ENCODE measurements around the gene CDC37L1. TPM values are rescaled to one million over a fixed set of nuclear protein-coding genes. Genes with fewer than 3 reads are reported as not detected.
A peak's percentile ranks its signal among the peaks of the same experiment; 100 is the strongest.
"Not testable (repeated sequence)": the region's sequence is repeated elsewhere in the genome, so short reads cannot be mapped to it uniquely, and the experiment has no call there.

Gene CDC37L1
- 10 to 100 TPM; 13.7 to 14.5 TPM for total RNA-seq

- peak; percentile 99 for DNase-seq
- H3K27ac Mint-ChIP-seq, result no peak within 1 kb of the TSS
- H3K27me3 Mint-ChIP-seq (ENCODE audit: low read depth), result no peaks in the 10 kb centered on the region
- intact Hi-C loops (cut with micrococcal nuclease), result loop anchor here (1.0 to 10.0 kb wide), 14 partner anchors 8 to 1328 kb away; partner anchors contain the start of genes AK3, JAK2, PLGRKT and PLPP6
- H3K4me3 Mint-ChIP-seq, result no peak within 1 kb of the TSS
- no peaks in the 10 kb centered on the region for H3K9me3 Mint-ChIP-seq
- H3K4me1 Mint-ChIP-seq (ENCODE audit: low read depth), result peaks cover 17% of the 10 kb centered on the region
- CTCF ChIA-PET, result interaction anchor here (0.7 to 1.1 kb wide), 3 partner anchors 23 to 63 kb away, joined by 3 to 7 read pairs (median 5); partner anchors contain the start of gene AK3
- peaks cover 6% of the 10 kb centered on the region for H3K36me3 Mint-ChIP-seq (ENCODE audit: low read depth)
These were observed at the start of gene CDC37L1 for GRCh38 chr9:4679268-4680172. Gene CDC37L1, plus strand, starts transcription at chr9:4679569. Its CDS starts 199 bp downstream, at chr9:4679768.

GRCh38 chr9:4630836-4631235 is 48.5 kb upstream of the CDC37L1 start:
- intact Hi-C loops (cut with micrococcal nuclease), result no loop called here
- DNase-seq, result no peak
- Mint-ChIP-seq H3K4me1 (ENCODE audit: low read depth) (no peaks in the 10 kb centered on the region), H3K4me3 (no peak overlapping the region), H3K27me3 (ENCODE audit: low read depth) (no peaks in the 10 kb centered on the region), H3K36me3 (ENCODE audit: low read depth) (no peaks in the 10 kb centered on the region), H3K27ac (no peak overlapping the region), H3K9me3 (no peaks in the 10 kb centered on the region)
- CTCF ChIA-PET, result interaction anchor here (1.1 kb wide), 1 partner anchor 26 kb away, joined by 3 read pairs; no protein-coding TSS in a partner anchor

- Mint-ChIP-seq H3K27ac (no peak overlapping the region), H3K4me1 (ENCODE audit: low read depth) (no peaks in the 10 kb centered on the region), H3K27me3 (ENCODE audit: low read depth) (no peaks in the 10 kb centered on the region), H3K4me3 (no peak overlapping the region), H3K9me3 (no peaks in the 10 kb centered on the region), H3K36me3 (ENCODE audit: low read depth) (no peaks in the 10 kb centered on the region)
- DNase-seq, result no peak
- CTCF ChIA-PET, result interaction anchor here (0.7 to 2.0 kb wide), 5 partner anchors 34 to 324 kb away, joined by 3 to 14 read pairs (median 10); no protein-coding TSS in a partner anchor
- intact Hi-C loops (cut with micrococcal nuclease), result no loop called here
These were observed 40.4 kb upstream of the CDC37L1 start for GRCh38 chr9:4638968-4639367.

- no peak for DNase-seq
- H3K4me3 Mint-ChIP-seq, result no peak overlapping the region
- no peak overlapping the region for H3K27ac Mint-ChIP-seq
- H3K36me3 Mint-ChIP-seq (ENCODE audit: low read depth), result no peaks in the 10 kb centered on the region
- H3K9me3 Mint-ChIP-seq, result no peaks in the 10 kb centered on the region
- CTCF ChIA-PET, result interaction anchor here (0.7 to 2.0 kb wide), 6 partner anchors 35 to 325 kb away, joined by 3 to 14 read pairs (median 10); no protein-coding TSS in a partner anchor
- intact Hi-C loops (cut with micrococcal nuclease), result no loop called here
- no peaks in the 10 kb centered on the region for H3K4me1 Mint-ChIP-seq (ENCODE audit: low read depth)
- H3K27me3 Mint-ChIP-seq (ENCODE audit: low read depth), result no peaks in the 10 kb centered on the region
These were observed 39.9 kb upstream of the CDC37L1 start for GRCh38 chr9:4639420-4639819.

GRCh38 chr9:4640027-4640426 is 39.3 kb upstream of the CDC37L1 start:
- no peak overlapping the region for H3K27ac Mint-ChIP-seq
- intact Hi-C loops (cut with micrococcal nuclease), result loop anchor here (1.0 to 2.0 kb wide), 4 partner anchors 36 to 325 kb away; partner anchors contain the start of gene SLC1A1
- CTCF ChIA-PET, result interaction anchor here (0.6 to 2.0 kb wide), 12 partner anchors 14 to 325 kb away, joined by 3 to 14 read pairs (median 4); no protein-coding TSS in a partner anchor

GRCh38 chr9:4642351-4642750 is 37.0 kb upstream of the CDC37L1 start:
- Mint-ChIP-seq H3K27ac (no peak overlapping the region), H3K36me3 (ENCODE audit: low read depth) (no peaks in the 10 kb centered on the region), H3K4me1 (ENCODE audit: low read depth) (peaks cover 2% of the 10 kb centered on the region), H3K4me3 (no peak overlapping the region), H3K27me3 (ENCODE audit: low read depth) (no peaks in the 10 kb centered on the region), H3K9me3 (no peaks in the 10 kb centered on the region)
- CTCF ChIA-PET, result no interaction called here
- intact Hi-C loops (cut with micrococcal nuclease), result no loop called here
- DNase-seq, result no peak

More at GRCh38 chr9:4640027-4640426, 39.3 kb upstream of the CDC37L1 start:
- H3K4me3 Mint-ChIP-seq, result no peak overlapping the region
- no peaks in the 10 kb centered on the region for H3K36me3 Mint-ChIP-seq (ENCODE audit: low read depth)
- no peaks in the 10 kb centered on the region for H3K27me3 Mint-ChIP-seq (ENCODE audit: low read depth)
- peaks cover 2% of the 10 kb centered on the region for H3K4me1 Mint-ChIP-seq (ENCODE audit: low read depth)
- peak; percentile 76 for DNase-seq
- H3K9me3 Mint-ChIP-seq, result no peaks in the 10 kb centered on the region

- Mint-ChIP-seq H3K27ac (no peak overlapping the region), H3K27me3 (ENCODE audit: low read depth) (no peaks in the 10 kb centered on the region), H3K9me3 (no peaks in the 10 kb centered on the region), H3K4me1 (ENCODE audit: low read depth) (peaks cover 2% of the 10 kb centered on the region), H3K4me3 (no peak overlapping the region), H3K36me3 (ENCODE audit: low read depth) (no peaks in the 10 kb centered on the region)
- no peak for DNase-seq
- CTCF ChIA-PET, result no interaction called here
- intact Hi-C loops (cut with micrococcal nuclease), result no loop called here
These were observed 25.3 kb upstream of the CDC37L1 start for GRCh38 chr9:4654084-4654483.

GRCh38 chr9:4654538-4654937 is 24.8 kb upstream of the CDC37L1 start:
- intact Hi-C loops (cut with micrococcal nuclease), result no loop called here
- no peak overlapping the region for H3K27ac Mint-ChIP-seq
- peaks cover 2% of the 10 kb centered on the region for H3K4me1 Mint-ChIP-seq (ENCODE audit: low read depth)
- H3K36me3 Mint-ChIP-seq (ENCODE audit: low read depth), result no peaks in the 10 kb centered on the region
- no peak for DNase-seq
- H3K27me3 Mint-ChIP-seq (ENCODE audit: low read depth), result no peaks in the 10 kb centered on the region
- no peaks in the 10 kb centered on the region for H3K9me3 Mint-ChIP-seq
- CTCF ChIA-PET, result no interaction called here
- no peak overlapping the region for H3K4me3 Mint-ChIP-seq

GRCh38 chr9:4656196-4656595 is 23.2 kb upstream of the CDC37L1 start:
- H3K4me1 Mint-ChIP-seq (ENCODE audit: low read depth); intact Hi-C loops (cut with micrococcal nuclease); DNase-seq; CTCF ChIA-PET; H3K27ac Mint-ChIP-seq; H3K36me3 Mint-ChIP-seq (ENCODE audit: low read depth); H3K27me3 Mint-ChIP-seq (ENCODE audit: low read depth); H3K4me3 Mint-ChIP-seq; H3K9me3 Mint-ChIP-seq: not testable (repeated sequence)

- Mint-ChIP-seq H3K27ac (no peak overlapping the region), H3K4me1 (ENCODE audit: low read depth) (peaks cover 6% of the 10 kb centered on the region), H3K9me3 (no peaks in the 10 kb centered on the region), H3K36me3 (ENCODE audit: low read depth) (no peaks in the 10 kb centered on the region), H3K27me3 (ENCODE audit: low read depth) (no peaks in the 10 kb centered on the region), H3K4me3 (no peak overlapping the region)
- intact Hi-C loops (cut with micrococcal nuclease), result no loop called here
- CTCF ChIA-PET, result interaction anchor here (0.7 to 0.8 kb wide), 2 partner anchors 84 to 330 kb away, joined by 3 read pairs; no protein-coding TSS in a partner anchor
- no peak for DNase-seq
These were observed 22.7 kb upstream of the CDC37L1 start for GRCh38 chr9:4656621-4657020.

GRCh38 chr9:4657426-4658159 is 21.8 kb upstream of the CDC37L1 start:
- intact Hi-C loops (cut with micrococcal nuclease), result no loop called here
- Mint-ChIP-seq H3K4me1 (ENCODE audit: low read depth) (peaks cover 12% of the 10 kb centered on the region), H3K9me3 (no peaks in the 10 kb centered on the region), H3K27me3 (ENCODE audit: low read depth) (no peaks in the 10 kb centered on the region), H3K4me3 (no peak overlapping the region), H3K27ac (no peak overlapping the region), H3K36me3 (ENCODE audit: low read depth) (no peaks in the 10 kb centered on the region)
- CTCF ChIA-PET, result interaction anchor here (0.7 to 0.8 kb wide), 2 partner anchors 83 to 331 kb away, joined by 3 read pairs; no protein-coding TSS in a partner anchor
- DNase-seq, result no peak

GRCh38 chr9:4660665-4661064 is 18.7 kb upstream of the CDC37L1 start:
- H3K4me3 Mint-ChIP-seq; H3K27me3 Mint-ChIP-seq (ENCODE audit: low read depth); CTCF ChIA-PET; DNase-seq; H3K27ac Mint-ChIP-seq; H3K36me3 Mint-ChIP-seq (ENCODE audit: low read depth); H3K9me3 Mint-ChIP-seq: not testable (repeated sequence)
- intact Hi-C loops (cut with micrococcal nuclease), result loop anchor here (5.0 to 10.0 kb wide), 6 partner anchors 277 to 1754 kb away; partner anchors contain the start of genes PLGRKT and UHRF2
- H3K4me1 Mint-ChIP-seq (ENCODE audit: low read depth), result peaks cover 36% of the 10 kb centered on the region

Data from activated naive CD4-positive, alpha-beta T cell treated with anti-CD3 and anti-CD28 coated beads for 36 hours (primary cell).